ENCODE results near the gene MPND. TPM values are rescaled to one million over a fixed set of nuclear protein-coding genes. Genes with fewer than 3 reads are reported as not detected.
A peak's percentile ranks its signal among the peaks of the same experiment; 100 is the strongest.

The MPND gene
- total and polyA plus RNA-seq, 2 of the 13 experiments (the other 11 are each of a cell fraction or from before 2014, with no cell fraction given), result 10.8 to 15.8 TPM

GRCh38 chr19:4343370-4344307 lies at the start of gene MPND (continued):
- TF ChIP-seq CREB1 (IDR thresholded peaks at IDR 0.05), result peak; percentile 52
- TF ChIP-seq CREB1 (CRISPR knock-in tag; IDR thresholded peaks at IDR 0.05), result no peak
- TF ChIP-seq PBX3 (CRISPR knock-in tag; IDR thresholded peaks at IDR 0.05; ENCODE audit: borderline replicate concordance), result no peak
- TF ChIP-seq SALL1 (CRISPR knock-in tag; IDR thresholded peaks at IDR 0.05), result peak; percentile 36; the same call in 1 of the 2 replicates
- TF ChIP-seq RBAK (CRISPR knock-in tag; IDR thresholded peaks at IDR 0.05), result no peak
- TF ChIP-seq ZFP36 (IDR thresholded peaks at IDR 0.05; ENCODE audit: borderline replicate concordance, low read depth, low read length, partially characterized antibody), result no peak
- no peak for TF ChIP-seq SIN3A (IDR thresholded peaks at IDR 0.05; ENCODE audit: borderline replicate concordance, low read depth, low read length)
- TF ChIP-seq, protein P1, sequence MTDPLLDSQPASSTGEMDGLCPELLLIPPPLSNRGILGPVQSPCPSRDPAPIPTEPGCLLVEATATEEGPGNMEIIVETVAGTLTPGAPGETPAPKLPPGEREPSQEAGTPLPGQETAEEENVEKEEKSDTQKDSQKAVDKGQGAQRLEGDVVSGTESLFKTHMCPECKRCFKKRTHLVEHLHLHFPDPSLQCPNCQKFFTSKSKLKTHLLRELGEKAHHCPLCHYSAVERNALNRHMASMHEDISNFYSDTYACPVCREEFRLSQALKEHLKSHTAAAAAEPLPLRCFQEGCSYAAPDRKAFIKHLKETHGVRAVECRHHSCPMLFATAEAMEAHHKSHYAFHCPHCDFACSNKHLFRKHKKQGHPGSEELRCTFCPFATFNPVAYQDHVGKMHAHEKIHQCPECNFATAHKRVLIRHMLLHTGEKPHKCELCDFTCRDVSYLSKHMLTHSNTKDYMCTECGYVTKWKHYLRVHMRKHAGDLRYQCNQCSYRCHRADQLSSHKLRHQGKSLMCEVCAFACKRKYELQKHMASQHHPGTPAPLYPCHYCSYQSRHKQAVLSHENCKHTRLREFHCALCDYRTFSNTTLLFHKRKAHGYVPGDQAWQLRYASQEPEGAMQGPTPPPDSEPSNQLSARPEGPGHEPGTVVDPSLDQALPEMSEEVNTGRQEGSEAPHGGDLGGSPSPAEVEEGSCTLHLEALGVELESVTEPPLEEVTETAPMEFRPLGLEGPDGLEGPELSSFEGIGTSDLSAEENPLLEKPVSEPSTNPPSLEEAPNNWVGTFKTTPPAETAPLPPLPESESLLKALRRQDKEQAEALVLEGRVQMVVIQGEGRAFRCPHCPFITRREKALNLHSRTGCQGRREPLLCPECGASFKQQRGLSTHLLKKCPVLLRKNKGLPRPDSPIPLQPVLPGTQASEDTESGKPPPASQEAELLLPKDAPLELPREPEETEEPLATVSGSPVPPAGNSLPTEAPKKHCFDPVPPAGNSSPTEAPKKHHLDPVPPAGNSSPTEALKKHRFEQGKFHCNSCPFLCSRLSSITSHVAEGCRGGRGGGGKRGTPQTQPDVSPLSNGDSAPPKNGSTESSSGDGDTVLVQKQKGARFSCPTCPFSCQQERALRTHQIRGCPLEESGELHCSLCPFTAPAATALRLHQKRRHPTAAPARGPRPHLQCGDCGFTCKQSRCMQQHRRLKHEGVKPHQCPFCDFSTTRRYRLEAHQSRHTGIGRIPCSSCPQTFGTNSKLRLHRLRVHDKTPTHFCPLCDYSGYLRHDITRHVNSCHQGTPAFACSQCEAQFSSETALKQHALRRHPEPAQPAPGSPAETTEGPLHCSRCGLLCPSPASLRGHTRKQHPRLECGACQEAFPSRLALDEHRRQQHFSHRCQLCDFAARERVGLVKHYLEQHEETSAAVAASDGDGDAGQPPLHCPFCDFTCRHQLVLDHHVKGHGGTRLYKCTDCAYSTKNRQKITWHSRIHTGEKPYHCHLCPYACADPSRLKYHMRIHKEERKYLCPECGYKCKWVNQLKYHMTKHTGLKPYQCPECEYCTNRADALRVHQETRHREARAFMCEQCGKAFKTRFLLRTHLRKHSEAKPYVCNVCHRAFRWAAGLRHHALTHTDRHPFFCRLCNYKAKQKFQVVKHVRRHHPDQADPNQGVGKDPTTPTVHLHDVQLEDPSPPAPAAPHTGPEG (CRISPR knock-in tag; IDR thresholded peaks at IDR 0.05), result 0 out of 2 replicates have a peak, but pooled peaks have one; percentile 17
- no peak for TF ChIP-seq FOXK1 (CRISPR knock-in tag; IDR thresholded peaks at IDR 0.05; ENCODE audit: borderline replicate concordance, low read depth)
- no peak for TF ChIP-seq KDM1A (CRISPR knock-in tag; IDR thresholded peaks at IDR 0.05)
- peak; percentile 5; the same call in 1 of the 2 replicates for TF ChIP-seq SNAPC2 (CRISPR knock-in tag; IDR thresholded peaks at IDR 0.05)
- no peak for TF ChIP-seq ZNF44 (CRISPR knock-in tag; IDR thresholded peaks at IDR 0.05)
- TF ChIP-seq REL (CRISPR knock-in tag; conservative IDR thresholded peaks at IDR 0.05), result 0 out of 2 replicates have a peak, but pooled peaks have one; percentile 47
- no peak for TF ChIP-seq PPARG (CRISPR knock-in tag; conservative IDR thresholded peaks at IDR 0.05)
- no peak for TF ChIP-seq ZFP91 (CRISPR knock-in tag; IDR thresholded peaks at IDR 0.05; ENCODE audit: borderline replicate concordance)
- TF ChIP-seq, protein P2, sequence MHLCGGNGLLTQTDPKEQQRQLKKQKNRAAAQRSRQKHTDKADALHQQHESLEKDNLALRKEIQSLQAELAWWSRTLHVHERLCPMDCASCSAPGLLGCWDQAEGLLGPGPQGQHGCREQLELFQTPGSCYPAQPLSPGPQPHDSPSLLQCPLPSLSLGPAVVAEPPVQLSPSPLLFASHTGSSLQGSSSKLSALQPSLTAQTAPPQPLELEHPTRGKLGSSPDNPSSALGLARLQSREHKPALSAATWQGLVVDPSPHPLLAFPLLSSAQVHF (CRISPR knock-in tag; IDR thresholded peaks at IDR 0.05), result no peak
- TF ChIP-seq, protein P3, sequence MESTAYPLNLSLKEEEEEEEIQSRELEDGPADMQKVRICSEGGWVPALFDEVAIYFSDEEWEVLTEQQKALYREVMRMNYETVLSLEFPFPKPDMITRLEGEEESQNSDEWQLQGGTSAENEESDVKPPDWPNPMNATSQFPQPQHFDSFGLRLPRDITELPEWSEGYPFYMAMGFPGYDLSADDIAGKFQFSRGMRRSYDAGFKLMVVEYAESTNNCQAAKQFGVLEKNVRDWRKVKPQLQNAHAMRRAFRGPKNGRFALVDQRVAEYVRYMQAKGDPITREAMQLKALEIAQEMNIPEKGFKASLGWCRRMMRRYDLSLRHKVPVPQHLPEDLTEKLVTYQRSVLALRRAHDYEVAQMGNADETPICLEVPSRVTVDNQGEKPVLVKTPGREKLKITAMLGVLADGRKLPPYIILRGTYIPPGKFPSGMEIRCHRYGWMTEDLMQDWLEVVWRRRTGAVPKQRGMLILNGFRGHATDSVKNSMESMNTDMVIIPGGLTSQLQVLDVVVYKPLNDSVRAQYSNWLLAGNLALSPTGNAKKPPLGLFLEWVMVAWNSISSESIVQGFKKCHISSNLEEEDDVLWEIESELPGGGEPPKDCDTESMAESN (CRISPR knock-in tag; conservative IDR thresholded peaks at IDR 0.05), result no peak; the same call in 1 of the 2 replicates

Data from HepG2 (cell line).